Activated CD4-positive, CD25-positive, alpha-beta regulatory T cell (primary cell): ENCODE data around the gene VEGFA.

Source experiments
- DNase-seq, 4 experiments: peaks; one replicate each; lab custom pipeline; 2025; lab: John Stamatoyannopoulos, UW

Gene VEGFA

DNA sequence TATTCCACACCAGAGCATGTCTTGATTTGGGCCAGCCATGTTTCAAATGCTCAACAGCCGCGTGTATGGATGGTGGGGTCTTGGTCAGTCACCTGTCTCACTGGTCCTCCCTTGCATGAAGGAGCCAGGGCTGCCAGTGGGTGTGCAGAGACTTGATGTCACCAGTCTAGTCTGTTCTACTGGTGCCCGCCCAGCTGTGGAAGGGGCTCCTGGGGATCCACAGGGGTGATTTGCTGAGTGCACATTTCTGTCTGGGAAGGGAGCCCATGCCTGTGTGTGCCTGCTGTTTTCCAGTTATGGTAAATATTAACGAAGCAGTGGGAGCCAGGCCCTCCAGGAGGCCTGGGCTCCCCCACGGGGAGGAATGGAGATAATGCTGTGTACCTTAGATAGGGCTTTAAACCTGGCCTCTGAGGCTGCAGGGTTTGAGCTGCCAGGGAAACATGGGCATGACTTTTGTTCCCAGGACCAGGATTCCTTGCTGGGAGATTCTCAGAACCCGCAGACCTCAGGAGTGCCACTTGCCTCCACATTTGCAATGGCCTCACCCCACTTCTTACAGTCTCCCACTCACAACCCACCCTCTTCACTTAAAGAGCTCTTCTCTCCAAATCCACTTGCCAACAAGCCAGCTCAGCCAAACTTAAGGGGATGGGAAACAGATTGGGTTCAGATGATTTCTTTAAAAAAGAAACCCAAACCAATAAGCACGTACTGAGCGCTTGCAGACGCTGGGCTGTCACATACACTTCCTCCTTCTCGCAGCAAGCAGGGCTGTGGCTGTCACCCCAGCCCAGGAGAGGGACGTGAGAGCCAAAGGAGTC lies 54.1 kb downstream of the VEGFA start:
- DNase-seq, result no peak

DNA sequence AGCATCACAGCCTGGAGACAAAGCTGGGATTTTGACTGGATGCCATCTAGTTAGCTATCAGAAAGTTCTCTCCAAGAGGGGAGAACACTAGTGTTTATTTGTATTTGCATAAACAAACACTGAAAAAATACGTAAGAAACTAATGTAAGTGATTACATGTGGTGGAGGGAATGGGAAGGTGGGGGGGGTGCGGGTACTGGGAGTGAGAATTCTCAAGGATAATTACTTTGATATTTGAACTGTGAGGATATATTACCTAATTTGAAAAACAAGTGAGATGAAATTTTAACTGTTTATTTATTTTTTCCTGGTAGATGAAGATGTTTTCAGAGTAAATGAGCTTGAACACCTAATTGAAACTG lies 54.7 kb downstream of the VEGFA start:
- no peak for DNase-seq

DNA sequence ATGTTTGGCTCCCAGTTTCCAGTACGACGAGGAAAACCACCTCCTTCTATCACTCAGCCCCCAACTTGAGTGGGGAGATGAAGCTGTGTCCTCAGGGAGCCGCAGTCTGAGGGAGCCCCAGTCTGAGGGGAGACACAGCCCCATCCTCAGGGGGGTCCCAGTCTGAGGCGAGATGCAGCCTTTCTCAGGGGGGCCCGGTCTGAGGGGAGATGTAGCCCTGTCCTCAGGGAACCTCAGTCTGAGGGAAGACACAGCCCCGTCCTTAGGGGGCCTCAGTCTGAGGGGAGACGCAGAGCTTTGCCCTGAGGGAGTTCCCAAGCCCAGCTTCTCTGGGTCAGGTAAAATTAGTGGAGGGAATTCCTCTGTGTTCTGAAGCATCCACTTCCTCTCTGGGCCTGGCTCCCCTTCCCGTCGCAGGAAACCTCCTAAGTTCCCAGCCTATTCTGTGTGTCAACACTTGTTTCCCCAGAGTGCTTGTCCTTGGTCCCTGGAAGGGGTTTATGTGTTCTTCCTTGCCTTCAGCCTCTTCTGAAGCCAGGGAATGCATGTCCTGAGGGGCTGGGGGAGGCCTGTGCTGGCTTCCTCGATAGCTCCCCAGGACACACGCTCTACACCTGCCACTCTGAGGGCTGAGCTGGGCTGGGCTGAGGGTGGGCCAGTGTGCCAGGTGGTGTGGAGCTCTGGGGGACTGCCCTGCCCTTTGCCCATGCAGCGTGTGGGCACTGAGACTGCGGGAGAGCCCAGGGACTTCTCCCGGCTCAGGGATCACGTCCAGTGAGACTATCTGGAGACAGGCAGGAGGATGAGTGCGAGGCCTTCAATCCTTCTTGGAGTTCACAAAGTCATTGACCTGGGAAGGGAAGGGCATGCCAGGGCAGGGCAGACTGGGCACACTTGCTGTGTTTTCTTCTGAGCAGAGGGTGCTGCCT lies 55.4 kb downstream of the VEGFA start:
- DNase-seq, result no peak

DNA sequence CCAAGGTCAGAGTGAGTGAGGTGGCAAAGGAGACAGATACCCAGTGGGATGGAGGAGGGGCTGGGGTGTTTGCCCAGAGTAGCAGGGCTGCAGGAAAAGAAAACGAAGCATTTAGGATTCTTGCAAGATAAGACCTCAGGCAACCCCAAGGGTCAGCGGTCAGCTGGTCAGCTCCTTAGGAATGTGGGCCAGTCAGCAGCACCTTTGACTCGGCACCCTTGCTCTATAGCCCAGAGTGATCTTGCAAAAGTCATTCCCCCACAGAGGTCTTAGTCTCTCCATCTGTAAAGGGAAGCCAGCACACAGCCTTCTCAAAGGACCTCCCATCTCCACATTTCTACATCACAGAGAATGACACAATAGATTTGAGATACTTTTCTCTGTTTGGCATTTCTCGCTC lies 56.7 kb downstream of the VEGFA start:
- DNase-seq, result no peak

DNA sequence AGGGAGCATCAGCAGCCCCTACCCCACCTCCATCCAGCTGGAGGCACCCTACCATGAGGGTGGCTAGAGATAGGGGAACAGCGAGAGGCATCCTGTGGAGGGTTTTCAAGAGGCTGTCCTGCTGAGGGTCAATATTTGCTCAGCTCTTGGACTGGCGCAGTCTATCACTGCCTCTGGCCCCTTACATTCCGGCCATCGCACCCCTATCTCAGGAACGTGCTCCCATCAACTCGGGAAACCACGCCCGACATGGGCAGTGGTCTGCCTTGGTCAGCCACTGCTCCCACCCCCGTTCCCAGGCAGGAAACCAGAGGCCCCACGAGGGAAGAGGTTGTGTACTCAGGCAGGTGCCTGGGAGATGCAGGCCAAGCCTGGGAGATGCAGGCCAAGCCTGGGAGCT lies 57.9 kb downstream of the VEGFA start:
- DNase-seq, result no peak

DNA sequence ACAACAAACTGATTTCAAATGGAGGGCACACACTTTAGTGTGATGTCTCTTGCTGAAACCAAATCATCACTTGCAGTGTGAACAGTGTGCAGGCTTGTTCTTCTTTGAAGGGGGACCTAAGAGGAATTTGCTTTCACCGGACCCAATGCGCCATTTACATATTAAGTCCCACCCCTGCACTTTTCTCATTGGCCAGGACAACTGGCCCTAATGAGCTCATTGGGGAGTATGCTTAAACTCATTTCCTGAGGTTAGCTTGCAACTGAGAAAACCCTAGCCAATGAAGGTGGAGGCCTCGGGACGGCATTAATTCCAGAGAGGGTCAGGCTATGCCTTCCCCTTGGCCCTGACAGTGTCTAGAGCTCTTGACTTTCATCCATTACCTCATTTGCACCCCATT lies 58.7 kb downstream of the VEGFA start:
- no peak for DNase-seq

DNA sequence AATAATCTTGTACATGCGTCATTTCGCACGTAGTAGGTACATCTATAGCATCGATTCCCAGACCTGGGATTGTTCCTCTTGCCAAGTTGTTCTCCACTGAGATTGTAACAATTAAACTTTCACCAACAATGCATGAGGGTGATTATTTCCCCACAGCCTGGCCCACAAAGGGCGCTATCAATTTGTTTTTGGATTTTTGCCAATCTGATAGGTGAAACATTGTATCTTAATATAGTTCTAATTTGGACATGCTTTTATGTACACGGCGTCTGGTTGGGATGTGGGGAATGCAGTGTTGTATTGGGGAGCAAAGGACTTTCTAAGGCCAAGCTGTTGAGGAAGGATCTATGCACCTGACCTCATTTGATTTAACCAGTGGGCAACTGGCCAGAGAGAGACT lies 59.5 kb downstream of the VEGFA start:
- DNase-seq, result no peak

DNA sequence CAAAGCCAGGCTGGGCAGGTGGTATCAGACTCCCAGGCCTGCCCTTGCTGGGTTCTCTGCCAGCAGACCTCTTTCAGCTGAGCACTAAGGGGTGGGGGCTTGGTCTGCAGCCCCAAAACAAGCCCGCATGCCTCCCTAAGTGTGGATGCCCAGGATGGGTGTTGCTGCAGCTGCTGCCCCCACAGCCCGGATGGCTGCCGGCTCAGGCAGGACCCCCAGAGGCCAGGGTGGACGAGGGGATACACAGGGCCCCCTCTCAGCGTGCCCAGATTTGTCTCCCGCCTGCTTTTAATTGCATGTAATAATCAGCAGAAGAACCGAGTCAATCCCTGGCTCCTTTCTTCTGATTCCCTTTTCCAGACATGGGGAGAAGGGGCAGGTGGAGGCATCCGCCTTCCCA lies 60.8 kb downstream of the VEGFA start:
- no peak for DNase-seq

DNA sequence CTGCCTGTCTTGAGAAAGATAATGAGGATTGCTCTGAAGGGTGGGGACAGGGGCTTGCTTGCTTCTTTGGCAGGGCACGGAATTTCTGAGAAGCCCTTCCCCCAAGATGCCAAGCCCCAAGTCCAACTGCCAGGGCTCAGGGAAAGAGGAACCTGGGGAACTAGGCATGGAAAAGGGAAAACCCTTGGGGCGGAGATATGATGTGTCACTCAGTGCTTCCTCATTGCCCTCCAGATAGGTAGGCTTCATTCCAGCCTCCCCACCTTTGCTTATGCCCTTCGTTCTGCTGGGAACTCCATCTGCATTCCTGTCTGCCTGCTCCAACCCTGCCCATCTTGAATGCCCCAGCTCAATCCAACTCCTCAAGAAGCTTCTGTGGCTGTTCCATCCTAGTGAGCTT lies 61.2 kb downstream of the VEGFA start:
- no peak for DNase-seq

DNA sequence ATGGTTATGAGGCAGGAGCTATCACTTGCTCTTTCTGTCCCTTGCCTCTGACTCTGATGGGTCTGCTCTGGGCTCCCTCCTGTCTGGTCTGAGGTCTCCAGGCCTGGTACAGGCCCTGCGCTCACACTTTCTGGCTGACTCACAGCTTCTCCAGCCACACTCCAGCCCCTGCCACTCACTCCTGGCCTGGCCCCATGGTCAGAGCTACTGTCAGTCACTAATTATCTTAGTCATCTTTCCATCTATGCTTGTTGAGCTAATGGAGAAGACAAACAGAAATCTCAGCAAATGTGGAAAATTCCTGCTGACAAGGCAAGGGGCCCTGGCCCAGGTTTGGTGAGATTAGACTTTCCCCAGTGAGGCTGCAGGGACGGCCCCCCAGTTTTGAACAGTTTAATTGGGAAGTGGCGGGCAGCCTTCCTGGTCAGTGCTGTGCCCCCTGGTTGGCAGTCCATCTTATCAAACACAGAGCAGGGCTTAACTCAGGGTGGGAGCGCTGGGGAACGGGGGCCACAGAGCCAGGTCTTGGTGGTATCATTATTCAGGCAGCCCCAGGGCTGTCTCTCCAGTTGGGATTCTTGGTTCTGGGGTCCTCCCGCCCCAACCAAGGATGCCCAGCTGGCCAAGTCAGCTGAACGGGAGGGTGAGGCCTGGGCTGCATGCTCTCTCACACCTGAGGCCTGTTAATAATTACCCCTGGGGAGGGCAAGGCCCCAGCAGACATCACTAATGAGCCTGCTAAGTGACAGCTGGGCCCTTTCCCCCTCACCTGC lies 63.4 kb downstream of the VEGFA start:
- no peak for DNase-seq

DNA sequence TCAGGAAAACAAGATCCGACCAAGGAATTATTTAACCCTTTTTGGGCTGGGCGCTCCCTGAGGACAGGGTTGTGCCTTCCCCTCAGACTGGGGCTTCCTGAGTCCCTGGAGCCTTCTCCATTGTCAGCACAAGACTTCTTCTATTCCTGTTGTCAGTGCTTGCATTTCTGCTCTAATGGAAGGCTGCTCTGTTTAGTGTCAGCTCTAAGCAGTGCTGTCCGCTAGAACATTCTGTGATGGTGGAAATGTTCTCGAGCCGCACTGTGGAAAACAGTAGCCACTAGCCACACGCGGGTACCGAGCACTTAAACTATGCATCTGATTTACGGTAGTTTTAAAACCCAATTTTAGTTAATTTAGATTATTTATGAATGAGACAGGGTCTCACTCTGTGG lies 64.0 kb downstream of the VEGFA start:
- no peak for DNase-seq

DNA sequence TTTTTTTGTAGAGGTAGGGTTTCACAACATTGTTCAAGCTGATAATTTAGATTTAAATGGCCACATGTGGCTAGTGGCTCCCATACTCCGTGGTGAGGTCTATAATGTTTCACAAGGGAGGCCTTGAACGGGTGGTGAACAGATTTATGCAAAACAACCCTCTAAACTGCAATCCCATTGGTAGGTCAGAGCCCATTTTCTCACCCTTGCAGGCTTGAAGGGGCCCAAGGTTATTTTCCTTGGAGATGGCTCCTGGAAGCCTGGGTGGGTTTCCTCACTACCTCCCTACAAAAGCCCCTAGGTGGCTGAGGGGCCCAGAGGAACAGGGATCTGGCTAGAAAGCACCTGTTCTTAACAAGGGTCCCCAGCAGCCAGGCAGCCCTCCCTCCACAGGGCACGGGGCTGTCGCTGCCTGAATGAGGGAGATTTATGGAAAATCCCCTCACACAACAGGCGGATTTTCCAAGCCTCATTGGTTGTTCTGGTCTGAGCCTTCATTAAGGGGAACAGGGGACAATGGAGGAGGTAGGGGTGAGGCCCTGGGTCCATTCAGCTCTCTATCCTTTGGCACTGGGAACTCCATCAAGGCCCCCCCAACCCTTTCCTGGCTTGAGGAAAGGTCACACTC lies 64.6 kb downstream of the VEGFA start:
- DNase-seq, result no peak

DNA sequence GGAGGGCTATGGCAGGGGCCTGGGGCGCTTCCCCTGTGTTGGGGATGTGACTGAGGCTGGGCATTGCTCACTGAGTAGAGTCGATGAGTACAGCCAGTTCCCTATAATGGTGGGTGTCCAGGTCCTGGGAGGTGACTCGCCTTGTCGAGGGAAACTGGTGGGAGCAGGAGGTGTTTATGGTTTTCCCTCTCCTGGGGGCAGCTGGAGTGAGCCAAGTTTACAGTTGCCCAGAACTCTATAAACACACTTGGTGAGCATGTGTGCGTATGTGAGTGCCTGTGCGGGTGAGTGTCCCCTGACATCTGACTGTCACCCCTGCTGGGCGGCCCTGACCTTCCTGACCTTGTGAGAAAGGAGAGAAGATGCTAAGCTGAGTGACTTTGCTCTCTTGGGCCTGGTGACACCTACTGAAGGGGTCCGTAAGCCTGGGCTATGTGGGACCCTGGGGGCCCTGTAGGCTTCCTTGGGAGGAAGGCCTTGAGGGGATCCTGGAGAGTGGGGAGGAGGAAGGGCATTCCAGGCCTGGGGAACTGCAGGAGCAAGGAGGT lies 65.9 kb downstream of the VEGFA start:
- DNase-seq, result no peak
